GM23338 (cell line): ENCODE results near the gene ITGA2. TPM values are rescaled to one million over a fixed set of nuclear protein-coding genes. Genes with fewer than 3 reads are reported as not detected.

ENCODE experiments used
- ATAC-seq: fragments of 200-7000 bp; cut with Tn5 transposase; 3 replicates; pipeline ENCODE4 v1.9.1; 2020
- DNase-seq: peaks from one replicate; pipeline ENCODE4 v3.0.0-alpha.2; 2015; ENCODE audit warnings: low spot score
- H2AFZ ChIP-seq: fragments of 200-600 bp; sonication (generic); 2 replicates; pipeline ENCODE4 v1.8.0; 2016; ENCODE audit warnings: antibody characterized with exemption, mild to moderate bottlenecking, moderate library complexity
- H3F3A ChIP-seq: fragments of 200-600 bp; sonication (generic); replicated peaks from 2 replicates; pipeline ENCODE4 v1.8.0; 2017; ENCODE audit warnings: antibody characterized with exemption, mixed run types, low read depth
- H3K27ac ChIP-seq: fragments of 200-600 bp; sonication (generic); 2 replicates; pipeline ENCODE4 v1.6.1; 2016; ENCODE audit warnings: low read depth
- H3K27me3 ChIP-seq: fragments of 200-600 bp; sonication (generic); 2 replicates; pipeline ENCODE4 v1.8.0; 2016; ENCODE audit warnings: mild to moderate bottlenecking, mixed run types, moderate library complexity; ENCODE audit not compliant: insufficient read depth
- H3K36me3 ChIP-seq: fragments of 200-600 bp; sonication (generic); 2 replicates; pipeline ENCODE4 v1.8.0; 2016; ENCODE audit warnings: mild to moderate bottlenecking; ENCODE audit not compliant: insufficient read depth
- H3K4me1 ChIP-seq: fragments of 200-600 bp; sonication (generic); 2 replicates; pipeline ENCODE4 v1.8.0; 2016; ENCODE audit warnings: mild to moderate bottlenecking, moderate library complexity; ENCODE audit not compliant: insufficient read depth
- H3K4me2 ChIP-seq: fragments of 200-600 bp; sonication (generic); 2 replicates; pipeline ENCODE4 v1.7.1; 2017; ENCODE audit warnings: mixed run types
- H3K4me3 ChIP-seq: fragments of 200-600 bp; sonication (generic); 2 replicates; pipeline ENCODE4 v1.6.1; 2016; ENCODE audit warnings: mixed run types
- H3K79me2 ChIP-seq: fragments of 200-600 bp; sonication (generic); replicated peaks from 2 replicates; pipeline ENCODE4 v1.8.0; 2017; ENCODE audit warnings: mild to moderate bottlenecking; ENCODE audit not compliant: insufficient read depth
- H3K9me2 ChIP-seq: fragments of 200-600 bp; sonication (generic); 2 replicates; pipeline ENCODE4 v1.8.0; 2017; ENCODE audit not compliant: insufficient read depth
- H4K20me1 ChIP-seq: fragments of 200-600 bp; sonication (generic); replicated peaks from 2 replicates; pipeline ENCODE4 v1.8.0; 2017; ENCODE audit warnings: mild to moderate bottlenecking; ENCODE audit not compliant: insufficient read depth
- H3K27ac Mint-ChIP-seq: 2 replicates; pipeline ENCODE4 v1.8.0; 2020; ENCODE audit warnings: inconsistent platforms, mild to moderate bottlenecking, moderate library complexity, mixed read lengths
- H3K27me3 Mint-ChIP-seq: 3 replicates; pipeline ENCODE4 v1.8.0; 2022; ENCODE audit warnings: low read depth, mild to moderate bottlenecking, moderate library complexity, mixed read lengths, inconsistent platforms; ENCODE audit not compliant: insufficient read depth, poor library complexity
- H3K36me3 Mint-ChIP-seq: 3 replicates; pipeline ENCODE4 v1.8.0; 2021; ENCODE audit warnings: low read depth, mild to moderate bottlenecking, inconsistent platforms, moderate library complexity, mixed read lengths
- H3K4me1 Mint-ChIP-seq: 3 replicates; pipeline ENCODE4 v1.8.0; 2020; ENCODE audit warnings: mild to moderate bottlenecking, inconsistent platforms, mixed read lengths
- H3K4me3 Mint-ChIP-seq: 3 replicates; pipeline ENCODE4 v1.8.0; 2021; ENCODE audit warnings: moderate library complexity, mild to moderate bottlenecking, inconsistent platforms, mixed read lengths
- H3K9me3 Mint-ChIP-seq: 3 replicates; pipeline ENCODE4 v1.8.0; 2020; ENCODE audit warnings: moderate library complexity, mild to moderate bottlenecking, inconsistent platforms, mixed read lengths
- CREB1 ChIP-seq: fragments of 250-450 bp; sonication (Bioruptor Pico); IDR thresholded peaks from 2 replicates; pipeline ENCODE4 v1.5.0; 2020; ENCODE audit warnings: low read depth, mild to moderate bottlenecking, moderate library complexity
- ETS1 ChIP-seq: IDR thresholded peaks from 2 replicates; pipeline ENCODE4 v1.6.1; 2016; ENCODE audit warnings: antibody characterized with exemption
- EZH2 ChIP-seq: fragments of 200-600 bp; sonication (generic); IDR thresholded peaks from one replicate; pipeline ENCODE4 v1.8.0; 2017; ENCODE audit warnings: antibody characterized with exemption, mild to moderate bottlenecking, low read depth; ENCODE audit not compliant: unreplicated experiment
- EZH2phosphoT487 ChIP-seq: fragments of 200-600 bp; sonication (generic); IDR thresholded peaks from one replicate; pipeline ENCODE4 v1.8.1; 2018; ENCODE audit warnings: antibody characterized with exemption; ENCODE audit not compliant: unreplicated experiment
- NANOG ChIP-seq: IDR thresholded peaks from 2 replicates; pipeline ENCODE4 v1.6.1; 2016; ENCODE audit warnings: antibody characterized with exemption, borderline replicate concordance
- POLR2AphosphoS5 ChIP-seq: IDR thresholded peaks from 2 replicates; pipeline ENCODE4 v1.6.1; 2016; ENCODE audit warnings: antibody characterized with exemption, low read depth
- REST ChIP-seq: IDR thresholded peaks from one replicate; pipeline ENCODE4 v1.6.1; 2018; ENCODE audit warnings: antibody characterized with exemption; ENCODE audit not compliant: unreplicated experiment
- ZNF114 ChIP-seq: fragments of 250-450 bp; sonication (Bioruptor Pico); IDR thresholded peaks from 2 replicates; pipeline ENCODE4 v1.5.0; 2020; ENCODE audit warnings: mild to moderate bottlenecking, moderate library complexity
- ZNF331 ChIP-seq: fragments of 250-450 bp; sonication (Bioruptor Pico); IDR thresholded peaks from 2 replicates; pipeline ENCODE4 v1.5.0; 2020; ENCODE audit warnings: low read depth, mild to moderate bottlenecking, moderate library complexity
- polyA plus RNA-seq: library from polyadenylated mRNA; unstranded; fragments of >200 nt; fragmentation: Nextera tagmentation; extraction: Ambion mirVana; gene quantifications from 2 replicates; pipeline ENCODE4 v1.2.1, GENCODE V29; 2016
- total RNA-seq: library from RNA; depleted of rRNA; stranded (reverse); fragments of >200 nt; shearing (Covaris generic); gene quantifications from 2 replicates; pipeline ENCODE4 v1.2.3, GENCODE V29; 2014

The ITGA2 gene
- total and polyA plus RNA-seq, 2 experiments from 2014 or later, result 2.6 to 7.1 TPM

GRCh38 chr5:53001541-53001940 lies 12.4 kb downstream of the ITGA2 start (continued):
- TF ChIP-seq POLR2AphosphoS5 (no peak), ZNF114 (CRISPR knock-in tag) (no peak), EZH2 (no peak), ETS1 (no peak), REST (no peak), ZNF331 (no peak), CREB1 (CRISPR knock-in tag) (no peak), NANOG (no peak), EZH2phosphoT487 (no peak)

- no peaks in the 10 kb centered on the region for H3K27me3 Mint-ChIP-seq
- H3K27ac Mint-ChIP-seq, result no peak overlapping the region
- Histone ChIP-seq H3F3A (no peaks in the 10 kb centered on the region), H3K4me3 (no peak overlapping the region), H3K79me2 (no peaks in the 10 kb centered on the region), H3K4me2 (no peak overlapping the region), H3K36me3 (no peaks in the 10 kb centered on the region), H3K4me1 (no peaks in the 10 kb centered on the region), H3K9me2 (0 out of 2 replicates have a peak, but pooled peaks cover 3% of the 10 kb centered on the region), H2AFZ (no peak overlapping the region), H4K20me1 (no peaks in the 10 kb centered on the region; the same call in 1 of the 2 replicates), H3K27me3 (no peaks in the 10 kb centered on the region), H3K27ac (no peak overlapping the region)
- TF ChIP-seq CREB1 (CRISPR knock-in tag) (no peak), ETS1 (no peak)
- H3K36me3 Mint-ChIP-seq, result no peaks in the 10 kb centered on the region
- no peak for DNase-seq
- H3K4me3 Mint-ChIP-seq, result no peak overlapping the region
- H3K4me1 Mint-ChIP-seq, result no peaks in the 10 kb centered on the region
- ATAC-seq, result no peak
- no peaks in the 10 kb centered on the region for H3K9me3 Mint-ChIP-seq
Measured at GRCh38 chr5:53002491-53002890, 13.3 kb downstream of the ITGA2 start.
